ENCODE data around the gene ZC3HAV1L. TPM values are rescaled to one million over a fixed set of nuclear protein-coding genes. Genes with fewer than 3 reads are reported as not detected.

Gene ZC3HAV1L, protein sequence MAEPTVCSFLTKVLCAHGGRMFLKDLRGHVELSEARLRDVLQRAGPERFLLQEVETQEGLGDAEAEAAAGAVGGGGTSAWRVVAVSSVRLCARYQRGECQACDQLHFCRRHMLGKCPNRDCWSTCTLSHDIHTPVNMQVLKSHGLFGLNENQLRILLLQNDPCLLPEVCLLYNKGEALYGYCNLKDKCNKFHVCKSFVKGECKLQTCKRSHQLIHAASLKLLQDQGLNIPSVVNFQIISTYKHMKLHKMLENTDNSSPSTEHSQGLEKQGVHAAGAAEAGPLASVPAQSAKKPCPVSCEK
- total RNA-seq, result 38.6 and 51.8 TPM in 2 replicates

DNA sequence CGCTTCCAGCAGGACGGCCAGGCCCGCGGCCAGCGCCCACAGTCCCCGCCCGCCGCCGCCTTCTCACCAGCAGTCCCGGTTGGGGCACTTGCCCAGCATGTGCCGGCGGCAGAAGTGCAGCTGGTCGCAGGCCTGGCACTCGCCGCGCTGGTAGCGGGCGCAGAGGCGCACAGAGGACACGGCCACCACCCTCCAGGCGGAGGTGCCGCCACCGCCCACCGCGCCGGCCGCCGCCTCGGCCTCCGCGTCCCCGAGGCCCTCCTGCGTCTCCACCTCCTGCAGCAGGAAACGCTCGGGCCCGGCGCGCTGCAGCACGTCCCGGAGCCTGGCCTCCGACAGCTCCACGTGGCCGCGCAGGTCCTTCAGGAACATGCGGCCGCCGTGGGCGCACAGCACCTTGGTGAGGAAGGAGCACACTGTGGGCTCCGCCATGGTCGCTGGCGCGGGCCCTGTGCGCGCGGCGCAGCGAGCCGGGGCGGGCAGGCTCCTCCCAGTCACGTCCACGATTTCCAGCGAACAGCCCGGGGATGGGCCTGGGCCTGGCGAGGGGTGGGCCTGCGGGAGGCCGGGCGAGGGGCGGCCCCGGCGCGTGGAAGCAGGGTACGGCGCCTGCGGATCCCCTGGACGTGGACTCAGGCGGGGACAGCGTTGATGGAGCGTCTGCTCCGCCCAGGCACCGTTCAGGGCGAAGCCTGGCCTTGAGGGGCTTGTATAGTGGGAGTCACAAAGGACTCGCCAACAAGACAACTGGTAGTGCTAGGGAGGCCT lies at the start of gene ZC3HAV1L:
TSS of gene ZC3HAV1L (minus strand) at position 457 of the 768 bp plus-strand sequence. CDS start at position 432, 25 bp downstream.

DNA sequence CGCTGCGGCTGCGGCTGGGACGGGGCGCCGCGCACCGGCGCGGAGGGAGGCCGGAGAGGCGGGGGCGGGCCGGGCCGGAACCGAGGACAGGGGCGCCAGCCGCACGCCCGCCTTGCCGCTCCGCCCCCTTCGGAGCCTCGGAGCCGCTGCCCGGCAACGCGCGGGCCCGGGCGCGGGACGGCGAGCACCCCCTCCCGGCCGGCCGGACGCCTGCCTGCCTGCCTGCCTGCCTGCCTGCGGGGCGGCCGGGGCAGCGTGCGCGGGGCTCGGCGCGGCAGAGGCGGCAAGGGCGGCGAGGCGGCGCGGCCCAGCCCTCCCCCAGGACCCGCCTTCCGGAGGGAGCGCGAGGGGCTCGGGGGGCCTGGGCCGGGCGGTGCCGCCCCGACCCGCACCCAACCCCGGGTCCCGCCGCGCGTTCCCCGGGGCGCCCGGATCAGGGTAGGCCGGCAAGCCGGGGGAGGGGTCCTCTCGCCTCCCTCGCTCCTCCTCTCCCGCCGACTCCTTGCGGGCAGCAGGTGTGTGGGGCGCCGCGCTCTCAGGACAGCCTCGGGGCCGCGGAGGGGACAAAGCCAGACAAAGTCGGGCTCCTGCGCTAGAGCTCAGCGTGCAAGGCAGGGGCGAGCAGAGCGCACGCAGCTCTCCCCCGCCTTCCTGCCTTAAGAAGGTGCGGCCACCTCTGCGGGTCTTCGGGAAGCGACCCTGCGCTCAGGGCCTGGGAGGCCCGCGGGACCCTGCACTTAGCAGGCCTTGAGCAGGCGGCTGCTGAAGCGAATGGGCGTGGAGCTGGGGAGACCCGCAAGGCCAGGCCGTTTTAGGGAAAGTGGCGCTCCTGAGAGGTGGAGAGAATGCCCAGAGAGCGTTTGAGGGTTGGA lies 54.3 kb downstream of the ZC3HAV1L start, which contains the start of gene KIAA1549:
TSS of gene KIAA1549 (minus strand) at position 58 of the 872 bp plus-strand sequence. CDS start 120 bp downstream, outside the sequence.

Other genes starting within 250 kb of the ZC3HAV1L start
- not detected in 2 replicates for gene TMEM213, start 238.0 kb downstream of the ZC3HAV1L start, total RNA-seq
- gene ATP6V0A4, start 237.8 kb downstream of the ZC3HAV1L start, total RNA-seq, result not detected in 2 replicates
- gene KIAA1549, start 54.7 kb downstream of the ZC3HAV1L start, total RNA-seq, result 1.3 and 1.4 TPM in 2 replicates
- gene ZC3HAV1, start 73.7 kb upstream of the ZC3HAV1L start, total RNA-seq, result 31.2 and 38.2 TPM in 2 replicates
- gene UBN2, start 195.2 kb upstream of the ZC3HAV1L start, total RNA-seq, result 4.9 and 6.0 TPM in 2 replicates

All from cardiac ventricle fibroblast (primary cell).